CD4-positive, alpha-beta T cell (primary cell): ENCODE measurements around the gene RBMS3. TPM values are rescaled to one million over a fixed set of nuclear protein-coding genes. Genes with fewer than 3 reads are reported as not detected.

Experiments used
- ATAC-seq: fragments of 200-7000 bp; cut with Tn5 transposase; one replicate; pipeline ENCODE4 v1.10.0; 2022; ENCODE audit warnings: mild to moderate bottlenecking; ENCODE audit not compliant: poor library complexity
- CTCF ChIA-PET: fragments of 350-600 bp; sonication (Branson Sonifier 250); formaldehyde crosslinking; loops from one replicate; lab custom pipeline; 2021; ENCODE audit warnings: antibody characterized with exemption, inconsistent platforms; lab: Charles Lee
- POLR2A ChIA-PET: fragments of 350-600 bp; sonication (Branson Sonifier 250); formaldehyde crosslinking; loops from one replicate; lab custom pipeline; 2021; ENCODE audit warnings: antibody characterized with exemption, inconsistent platforms; lab: Charles Lee
- DNase-seq, 14 experiments: peaks; one replicate each; pipeline ENCODE4 v3.0.0-alpha.2; 2013 to 2020; ENCODE audit warnings: mixed read lengths in 2 of 14
- H3K27ac ChIP-seq, 2 donors: one replicate each; pipeline versions ENCODE4 v1.5.1 to v1.7.0; 2013; ENCODE audit warnings: low read length in 2 of 2, low read depth in 1 of 2, mild to moderate bottlenecking in 1 of 2
- H3K27me3 ChIP-seq, 2 experiments: 1 replicate in 1 of 2; 2 replicates in 1 of 2; pipeline versions ENCODE4 v1.6.1 to v1.7.0; 2013; ENCODE audit warnings: low read length in 2 of 2, control low read depth in 1 of 2, mild to moderate bottlenecking in 1 of 2, moderate library complexity in 1 of 2; ENCODE audit not compliant: insufficient read depth in 2 of 2, control insufficient read depth in 1 of 2
- H3K36me3 ChIP-seq: one replicate; pipeline ENCODE4 v1.6.1; 2013; ENCODE audit warnings: low read length, control low read depth; ENCODE audit not compliant: insufficient read depth
- H3K4me1 ChIP-seq: one replicate; pipeline ENCODE4 v1.6.1; 2013; ENCODE audit warnings: low read length, control low read depth; ENCODE audit not compliant: insufficient read depth
- H3K4me3 ChIP-seq: one replicate; pipeline ENCODE4 v1.5.1; 2013; ENCODE audit warnings: mild to moderate bottlenecking, low read length, moderate library complexity
- H3K9me3 ChIP-seq, 2 experiments: 1 replicate in 1 of 2; 2 replicates in 1 of 2; pipeline versions ENCODE4 v1.6.1 to v1.7.0; 2013; ENCODE audit warnings: low read length in 2 of 2, mild to moderate bottlenecking in 2 of 2, control low read depth in 1 of 2, moderate library complexity in 1 of 2; ENCODE audit not compliant: control insufficient read depth in 1 of 2, insufficient read depth in 1 of 2
- H3K27ac Mint-ChIP-seq: one replicate; pipeline ENCODE4 v1.8.0; 2020; ENCODE audit warnings: mixed read lengths
- H3K27me3 Mint-ChIP-seq: one replicate; pipeline ENCODE4 v1.8.0; 2021; ENCODE audit warnings: mixed read lengths
- H3K36me3 Mint-ChIP-seq: one replicate; pipeline ENCODE4 v1.8.0; 2021; ENCODE audit warnings: low read depth, mixed read lengths
- H3K4me1 Mint-ChIP-seq: one replicate; pipeline ENCODE4 v1.8.0; 2021; ENCODE audit warnings: low read depth, mixed read lengths
- H3K4me3 Mint-ChIP-seq: one replicate; pipeline ENCODE4 v1.8.0; 2020; ENCODE audit warnings: mild to moderate bottlenecking, mixed read lengths
- H3K9me3 Mint-ChIP-seq: one replicate; pipeline ENCODE4 v1.8.0; 2020; ENCODE audit warnings: mixed read lengths
- CTCF ChIP-seq: fragments of 200-600 bp; IDR thresholded peaks from one replicate; pipeline ENCODE4 v1.8.0; 2022; ENCODE audit warnings: antibody characterized with exemption, mild to moderate bottlenecking
- intact Hi-C, 2 experiments: fragments of 100-400 bp; cut with DNase I in 1 of 2; cut with micrococcal nuclease in 1 of 2; formaldehyde crosslinking; loops; one replicate each; pipeline versions ENCODE4 v1.15.1 to v1.9.0; 2023 to 2025; cut with DNase I, micrococcal nuclease
- total RNA-seq, 174 experiments: library from RNA in 2 of 174; stranded (reverse) in 2 of 174; gene quantifications; one replicate each; pipeline ENCODE4 v1.2.3 and lab custom pipeline; 2021 to 2026

RBMS3 gene
- total RNA-seq, 2 experiments from 2014 or later: 1.6 to 1.7 TPM

- Histone ChIP-seq H3K4me1 (no peaks in the 10 kb centered on the region), H3K36me3 (no peaks in the 10 kb centered on the region), H3K9me3 (no peaks in the 10 kb centered on the region), H3K4me3 (no peak overlapping the region), H3K27ac (no peak overlapping the region), H3K27me3 (no peaks in the 10 kb centered on the region)
- Mint-ChIP-seq H3K27ac (no peak overlapping the region), H3K27me3 (no peaks in the 10 kb centered on the region), H3K4me1 (no peaks in the 10 kb centered on the region), H3K4me3 (no peak overlapping the region), H3K9me3 (no peaks in the 10 kb centered on the region), H3K36me3 (no peaks in the 10 kb centered on the region)
- intact Hi-C loops: no loop called here
- DNase-seq: no peak
- POLR2A ChIA-PET: no interaction called here
- TF ChIP-seq CTCF: no peak
- ATAC-seq: no peak
- CTCF ChIA-PET: no interaction called here
These were observed 358.9 kb downstream of the RBMS3 start for GRCh38 chr3:29639578-29640290.

- DNase-seq (no peak), ATAC-seq (no peak)
- H3K27ac Mint-ChIP-seq: no peak overlapping the region
- no peaks in the 10 kb centered on the region for H3K36me3 ChIP-seq
- no peaks in the 10 kb centered on the region for H3K9me3 Mint-ChIP-seq
- intact Hi-C loops: no loop called here
- no peak overlapping the region for H3K27ac ChIP-seq
- no peaks in the 10 kb centered on the region for H3K9me3 ChIP-seq
- no peak overlapping the region for H3K4me3 ChIP-seq
- TF ChIP-seq CTCF: no peak
- H3K4me1 ChIP-seq: no peaks in the 10 kb centered on the region
- H3K27me3 ChIP-seq: no peaks in the 10 kb centered on the region
- ChIA-PET CTCF (no interaction called here), POLR2A (no interaction called here)
- H3K27me3 Mint-ChIP-seq: no peaks in the 10 kb centered on the region
- no peak overlapping the region for H3K4me3 Mint-ChIP-seq
- H3K36me3 Mint-ChIP-seq: no peaks in the 10 kb centered on the region
- H3K4me1 Mint-ChIP-seq: no peaks in the 10 kb centered on the region
These were observed 361.6 kb downstream of the RBMS3 start for GRCh38 chr3:29642393-29643033.

- Histone ChIP-seq H3K4me1 (no peaks in the 10 kb centered on the region), H3K9me3 (no peaks in the 10 kb centered on the region), H3K27ac (no peak overlapping the region), H3K4me3 (no peak overlapping the region), H3K36me3 (no peaks in the 10 kb centered on the region), H3K27me3 (no peaks in the 10 kb centered on the region)
- Mint-ChIP-seq H3K4me1 (no peaks in the 10 kb centered on the region), H3K36me3 (no peaks in the 10 kb centered on the region), H3K9me3 (no peaks in the 10 kb centered on the region), H3K4me3 (no peak overlapping the region), H3K27ac (no peak overlapping the region), H3K27me3 (no peaks in the 10 kb centered on the region)
- ChIA-PET POLR2A (no interaction called here), CTCF (no interaction called here)
- TF ChIP-seq CTCF: no peak
- intact Hi-C loops: no loop called here
- DNase-seq (no peak), ATAC-seq (no peak)
These were observed 362.2 kb downstream of the RBMS3 start for GRCh38 chr3:29643034-29643425.
